Osteocyte (in vitro differentiated cells): Measurements from ENCODE around the gene SERINC5. TPM values are rescaled to one million over a fixed set of nuclear protein-coding genes. Genes with fewer than 3 reads are reported as not detected.

Source experiments
- DNase-seq: peaks from one replicate; pipeline ENCODE4 v3.0.0; 2021; ENCODE audit warnings: mixed read lengths; ENCODE audit not compliant: unreplicated experiment; ENCODE audit errors: extremely low spot score
- H3K27ac Mint-ChIP-seq: one replicate; pipeline ENCODE4 v1.8.0; 2021; ENCODE audit warnings: mild to moderate bottlenecking, mixed read lengths; ENCODE audit not compliant: unreplicated experiment
- H3K27me3 Mint-ChIP-seq: one replicate; pipeline ENCODE4 v1.8.0; 2021; ENCODE audit warnings: mixed read lengths; ENCODE audit not compliant: unreplicated experiment
- H3K36me3 Mint-ChIP-seq: one replicate; pipeline ENCODE4 v1.8.0; 2021; ENCODE audit warnings: mixed read lengths; ENCODE audit not compliant: unreplicated experiment
- H3K4me1 Mint-ChIP-seq: one replicate; pipeline ENCODE4 v1.8.0; 2021; ENCODE audit warnings: mixed read lengths; ENCODE audit not compliant: unreplicated experiment
- H3K4me3 Mint-ChIP-seq: one replicate; pipeline ENCODE4 v1.8.0; 2021; ENCODE audit warnings: mild to moderate bottlenecking, moderate library complexity, mixed read lengths; ENCODE audit not compliant: unreplicated experiment
- H3K9me3 Mint-ChIP-seq: one replicate; pipeline ENCODE4 v1.8.0; 2021; ENCODE audit warnings: mixed read lengths; ENCODE audit not compliant: unreplicated experiment
- CTCF ChIP-seq: fragments of 200-600 bp; sonication (generic); IDR thresholded peaks from 2 replicates; pipeline ENCODE4 v1.5.0; 2021; ENCODE audit warnings: antibody characterized with exemption, mild to moderate bottlenecking, moderate library complexity
- total RNA-seq: library from RNA; stranded (reverse); gene quantifications from 2 replicates; pipeline ENCODE4 v1.2.1, GENCODE V29; 2021

The SERINC5 gene
- total RNA-seq, 1 donor from 2014 or later: 43.2 TPM

GRCh38 chr5:80198920-80199319 is 56.9 kb downstream of the SERINC5 start:
- Mint-ChIP-seq H3K4me3 (no peak overlapping the region), H3K27me3 (no peaks in the 10 kb centered on the region), H3K36me3 (peaks cover 28% of the 10 kb centered on the region), H3K4me1 (peaks cover 19% of the 10 kb centered on the region), H3K9me3 (no peaks in the 10 kb centered on the region), H3K27ac (no peak overlapping the region)
- TF ChIP-seq CTCF: no peak
- no peak for DNase-seq

GRCh38 chr5:80198399-80198798 is 57.4 kb downstream of the SERINC5 start:
- H3K27me3 Mint-ChIP-seq: no peaks in the 10 kb centered on the region

GRCh38 chr5:80195837-80196400 is 59.9 kb downstream of the SERINC5 start:
- no peak overlapping the region for H3K4me3 Mint-ChIP-seq
- peaks cover 46% of the 10 kb centered on the region for H3K4me1 Mint-ChIP-seq
- H3K9me3 Mint-ChIP-seq: no peaks in the 10 kb centered on the region
- peak overlapping the region; percentile 11 for H3K27ac Mint-ChIP-seq
- no peak for TF ChIP-seq CTCF
- no peak for DNase-seq
- peaks cover 12% of the 10 kb centered on the region for H3K36me3 Mint-ChIP-seq
- no peaks in the 10 kb centered on the region for H3K27me3 Mint-ChIP-seq

More at GRCh38 chr5:80198399-80198798, 57.4 kb downstream of the SERINC5 start:
- H3K4me3 Mint-ChIP-seq: no peak overlapping the region
- peaks cover 24% of the 10 kb centered on the region for H3K4me1 Mint-ChIP-seq
- peak overlapping the region; percentile 8 for H3K27ac Mint-ChIP-seq
- no peaks in the 10 kb centered on the region for H3K9me3 Mint-ChIP-seq
- no peak for DNase-seq
- no peak for TF ChIP-seq CTCF
- peaks cover 28% of the 10 kb centered on the region for H3K36me3 Mint-ChIP-seq

- Mint-ChIP-seq H3K4me1 (peaks cover 48% of the 10 kb centered on the region), H3K9me3 (no peaks in the 10 kb centered on the region), H3K36me3 (peaks cover 10% of the 10 kb centered on the region), H3K27me3 (no peaks in the 10 kb centered on the region), H3K27ac (no peak overlapping the region), H3K4me3 (no peak overlapping the region)
- no peak for TF ChIP-seq CTCF
- DNase-seq: no peak
Measured at GRCh38 chr5:80194468-80194867, 61.4 kb downstream of the SERINC5 start.

GRCh38 chr5:80193401-80193800 is 62.4 kb downstream of the SERINC5 start:
- Mint-ChIP-seq H3K27ac (peak overlapping the region; percentile 51), H3K27me3 (no peaks in the 10 kb centered on the region)

More at GRCh38 chr5:80193401-80193800, 62.4 kb downstream of the SERINC5 start:
- H3K4me3 Mint-ChIP-seq: no peak overlapping the region
- peaks cover 7% of the 10 kb centered on the region for H3K36me3 Mint-ChIP-seq
- no peaks in the 10 kb centered on the region for H3K9me3 Mint-ChIP-seq
- DNase-seq: no peak
- peaks cover 46% of the 10 kb centered on the region for H3K4me1 Mint-ChIP-seq
- TF ChIP-seq CTCF: no peak
